AG08396 (cell line): ENCODE results near the gene GLOD4.
"Not testable (repeated sequence)": the region's sequence is repeated elsewhere in the genome, so short reads cannot be mapped to it uniquely, and the experiment has no call there.

ENCODE experiments used
- DNase-seq: peaks from one replicate; pipeline ENCODE4 v3.0.0; 2012; ENCODE audit warnings: low spot score, mixed read lengths

The GLOD4 gene

DNA sequence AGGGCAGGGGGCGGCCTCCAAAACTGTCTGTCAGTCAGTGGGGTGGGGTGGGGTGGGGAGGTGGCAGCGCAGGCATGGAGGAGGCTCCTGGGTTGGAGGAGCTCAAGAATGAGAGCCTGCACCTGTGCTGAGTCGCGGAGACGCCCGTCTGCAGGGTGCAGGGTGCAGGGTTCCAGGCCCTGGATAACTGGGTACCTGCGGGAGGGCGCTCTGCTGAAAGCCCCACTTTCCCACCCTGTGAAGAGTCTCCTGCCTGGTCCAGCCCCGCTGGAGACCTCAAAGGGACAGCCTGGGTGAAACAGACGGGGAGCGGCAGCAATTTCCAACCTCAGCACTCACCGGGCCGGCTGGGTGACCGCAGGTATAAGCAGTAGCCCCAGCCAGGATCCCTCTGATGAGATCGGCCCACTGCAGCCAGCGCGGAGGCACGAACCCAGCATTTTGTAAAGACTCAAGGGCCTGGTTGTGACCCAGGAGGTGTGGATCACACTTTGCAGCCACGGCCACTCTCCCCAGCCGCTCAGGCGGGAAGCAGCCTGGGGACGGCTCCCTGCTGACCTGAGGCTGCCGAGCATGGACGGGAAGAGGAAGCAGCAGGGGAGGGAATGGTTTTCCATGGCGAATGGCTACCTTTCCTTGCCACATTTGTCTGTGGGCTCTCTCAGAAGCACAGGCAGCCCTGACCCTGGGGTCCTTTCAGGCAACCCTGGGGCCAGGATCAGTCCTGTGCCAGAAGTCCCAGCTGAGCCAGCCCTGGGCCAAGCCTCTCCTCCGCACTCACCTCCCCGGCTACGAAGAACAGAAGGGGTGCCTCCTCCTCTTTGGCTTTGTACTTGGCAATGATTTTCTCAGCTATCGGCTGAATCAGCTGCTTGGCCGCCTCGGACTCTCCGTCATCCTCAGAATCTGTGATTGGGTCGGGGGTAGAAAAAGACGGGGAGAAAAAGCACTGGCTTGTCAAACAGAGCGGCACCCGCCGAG, 21.1 kb upstream of the GLOD4 start:
- DNase-seq: no peak

GRCh38 chr17:802481-802880, 20.4 kb upstream of the GLOD4 start:
- DNase-seq: no peak

DNA sequence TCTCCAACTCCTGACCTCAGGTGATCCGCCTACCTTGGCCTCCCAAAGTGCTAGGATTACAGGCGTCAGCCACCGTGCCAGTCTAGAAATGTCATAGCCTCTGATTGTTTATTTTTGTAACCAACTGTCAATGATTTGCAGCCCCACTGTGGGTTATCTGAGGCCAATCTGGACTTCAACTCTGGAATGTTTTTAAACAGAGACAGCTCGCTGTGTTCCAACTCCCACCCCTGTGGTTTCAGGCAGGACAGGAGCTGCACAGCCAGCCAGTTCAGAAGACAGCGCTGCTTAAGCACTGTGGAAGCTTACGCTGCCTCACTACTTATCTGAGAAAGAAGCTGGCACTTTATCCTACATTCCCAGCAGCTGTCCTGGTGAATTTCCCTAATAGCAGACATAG, 19.6 kb upstream of the GLOD4 start:
- DNase-seq: no peak

GRCh38 chr17:800446-801242, 18.6 kb upstream of the GLOD4 start:
- DNase-seq: no peak

GRCh38 chr17:799261-799660, 17.2 kb upstream of the GLOD4 start:
- DNase-seq: no peak

DNA sequence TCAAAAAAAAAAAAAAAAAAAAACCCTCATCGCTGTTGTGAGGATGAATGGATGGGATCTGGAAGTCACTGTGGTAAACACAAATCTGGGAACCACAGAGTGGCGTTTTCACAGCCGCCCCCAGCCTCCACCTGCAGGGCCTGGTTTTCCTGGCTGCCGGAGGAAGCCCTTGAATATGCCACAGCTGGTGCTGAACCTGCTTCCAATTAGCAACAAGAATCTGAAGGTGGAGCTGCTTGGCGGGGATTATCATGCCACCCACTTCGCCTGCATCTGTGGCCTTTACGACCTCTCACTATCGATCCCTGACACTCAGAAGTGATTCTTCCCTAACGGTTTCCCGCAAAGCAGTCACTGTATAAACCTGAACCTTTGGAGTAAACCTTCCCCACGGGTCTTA, 16.2 kb upstream of the GLOD4 start:
- DNase-seq: no peak

DNA sequence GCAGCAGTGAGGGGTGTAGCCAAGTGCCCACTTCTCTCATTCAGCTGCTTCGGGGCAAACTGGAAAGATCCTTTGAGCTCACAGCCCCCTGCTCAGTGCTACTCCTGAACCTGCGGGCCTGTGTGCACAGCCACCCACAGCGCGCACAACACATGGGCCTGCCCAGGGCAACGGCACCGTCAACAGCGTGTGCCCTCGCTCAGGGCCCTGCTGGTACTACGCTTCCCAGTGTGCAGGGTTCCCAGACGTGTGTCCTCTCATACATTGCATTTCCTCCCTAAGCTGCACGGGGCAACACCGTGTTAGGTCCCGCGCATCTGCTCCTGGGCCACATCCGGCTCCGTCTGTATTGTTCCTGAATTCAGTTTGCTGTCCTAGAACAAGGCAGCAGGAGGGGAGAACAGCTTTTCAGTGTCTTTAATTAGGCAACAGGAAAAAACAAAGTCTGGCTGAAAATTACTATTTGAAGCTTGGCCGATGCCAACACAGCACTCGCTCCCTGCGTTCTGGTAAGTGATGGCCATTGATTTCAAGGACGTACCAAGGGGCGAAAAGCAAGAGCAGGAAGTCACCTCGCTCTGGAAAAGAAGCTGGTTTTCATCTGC, 15.3 kb upstream of the GLOD4 start:
- DNase-seq: no peak

- no peak for DNase-seq
Observed at GRCh38 chr17:796609-797008, 14.5 kb upstream of the GLOD4 start.

DNA sequence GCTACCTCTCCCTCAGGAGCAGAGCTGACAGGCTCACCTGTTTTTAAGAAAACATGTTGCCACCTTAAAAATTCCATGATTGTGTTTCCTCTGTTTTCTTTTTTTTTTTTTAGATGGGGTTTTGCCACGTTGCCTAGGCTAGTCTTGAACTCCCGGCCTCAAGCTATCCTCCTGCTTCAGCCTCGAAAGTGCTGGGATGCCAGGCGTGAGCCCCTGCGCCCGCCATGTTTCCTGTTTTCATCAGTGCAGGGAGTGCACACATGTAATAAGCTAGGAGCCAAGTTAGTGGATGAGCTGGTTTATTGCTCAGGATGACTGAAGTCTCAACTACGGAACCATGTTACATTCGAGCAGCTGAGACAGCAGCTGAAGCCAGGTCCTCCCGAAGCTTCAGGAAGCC, 13.6 kb upstream of the GLOD4 start:
- no peak for DNase-seq

- DNase-seq: no peak
Observed at GRCh38 chr17:795276-795675, 13.2 kb upstream of the GLOD4 start.

- DNase-seq: peak; percentile 88
Observed at GRCh38 chr17:794876-795275, 12.8 kb upstream of the GLOD4 start.

DNA sequence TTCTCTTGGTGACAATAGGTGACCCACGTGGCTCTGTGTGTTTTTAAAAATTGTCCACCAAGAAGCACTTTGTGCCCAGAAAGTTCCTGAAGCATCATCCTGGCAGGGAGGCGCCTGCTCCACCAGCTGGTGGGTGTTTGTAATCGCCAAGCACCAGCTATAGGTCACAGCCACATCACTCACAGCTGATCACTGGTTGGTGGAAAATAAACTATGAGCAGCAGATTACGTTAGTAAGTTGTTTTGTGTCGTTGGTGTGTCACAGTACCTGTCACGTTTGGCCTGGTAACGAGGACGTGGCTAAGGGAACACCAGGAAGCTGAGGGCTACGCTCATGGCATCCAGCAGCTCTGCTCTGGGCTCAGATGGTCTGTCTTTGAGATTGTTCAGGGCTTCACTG, 10.2 kb upstream of the GLOD4 start:
- no peak for DNase-seq

GRCh38 chr17:791829-792228, 9.7 kb upstream of the GLOD4 start:
- DNase-seq: no peak

- DNase-seq: peak; percentile 6
Observed at GRCh38 chr17:790874-791247, 8.8 kb upstream of the GLOD4 start.

DNA sequence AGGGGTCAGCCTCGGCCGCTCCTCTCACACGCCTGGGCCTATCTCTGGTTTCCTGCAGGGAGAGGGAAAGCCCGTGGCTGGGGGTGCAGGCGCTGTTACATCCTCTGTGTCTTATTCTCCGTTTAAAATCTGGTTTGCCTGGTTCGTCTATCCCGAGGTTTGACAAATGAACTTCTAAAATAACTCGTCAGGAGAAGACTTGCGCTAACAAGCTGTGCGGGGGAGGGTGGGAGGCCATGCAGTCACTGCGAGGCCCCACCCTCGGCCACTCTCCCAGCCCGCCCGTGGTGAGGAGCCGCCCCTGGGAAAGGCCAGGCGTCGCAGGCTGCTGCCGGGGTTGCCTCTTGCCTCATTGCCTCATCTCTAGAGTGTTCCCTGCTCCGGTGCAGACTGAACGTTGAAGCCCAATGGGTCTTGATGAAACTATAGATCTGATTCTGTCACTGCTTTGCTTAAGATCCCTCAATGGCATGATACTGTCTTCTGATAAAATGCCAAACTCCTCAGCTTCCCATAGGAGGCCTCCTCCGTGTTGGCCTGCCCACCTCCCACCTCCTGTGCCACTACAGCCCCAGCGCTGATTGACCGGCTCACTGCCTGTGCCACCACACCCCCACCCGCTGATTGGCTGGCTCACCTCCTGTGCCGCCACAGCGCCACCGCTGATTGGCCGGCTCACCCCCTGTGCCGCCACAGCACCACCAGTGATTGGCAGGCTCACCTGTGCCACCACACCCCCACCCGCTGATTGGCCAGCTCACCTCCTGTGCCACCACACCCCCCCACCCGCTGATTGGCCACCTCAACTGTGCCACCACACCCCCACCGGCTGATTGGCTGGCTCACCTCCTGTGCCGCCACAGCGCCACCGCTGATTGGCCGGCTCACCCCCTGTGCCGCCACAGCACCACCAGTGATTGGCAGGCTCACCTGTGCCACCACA, 8.1 kb upstream of the GLOD4 start:
- peak; percentile 10 for DNase-seq

DNA sequence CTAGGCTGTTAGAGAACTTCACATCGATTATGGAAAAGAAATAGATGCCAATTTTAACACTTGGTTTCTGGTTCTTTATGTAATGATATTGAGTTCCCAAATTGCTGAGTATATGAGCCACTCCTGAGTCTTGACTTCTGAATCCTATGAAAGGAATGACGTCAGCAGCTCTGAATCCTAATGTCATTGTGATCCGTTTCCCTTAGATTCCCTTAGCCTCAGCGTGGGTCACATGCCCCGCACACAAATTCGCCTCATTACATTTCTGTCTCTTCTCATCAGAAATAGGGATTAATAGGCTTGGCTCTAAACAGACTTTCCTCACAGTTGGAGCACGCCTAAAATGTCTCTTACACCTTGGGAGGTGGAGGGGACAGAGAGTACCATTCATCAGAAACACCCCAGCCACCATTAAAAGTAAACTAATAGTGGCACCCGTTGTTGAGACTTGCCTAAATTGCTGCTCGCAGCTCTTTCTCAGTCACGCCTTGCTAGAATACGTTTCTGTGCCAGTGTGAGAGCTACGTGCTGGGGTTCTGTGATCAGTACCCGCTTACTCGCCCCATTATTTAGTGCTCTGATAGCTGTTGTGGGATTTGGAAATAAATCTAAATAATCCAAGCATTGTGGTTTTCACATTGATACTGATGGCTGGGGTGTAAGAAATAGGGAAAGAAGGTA, 7.2 kb upstream of the GLOD4 start:
- no peak for DNase-seq

- DNase-seq: no peak
Observed at GRCh38 chr17:788551-788950, 6.5 kb upstream of the GLOD4 start.

- DNase-seq: no peak
Observed at GRCh38 chr17:787641-788221, 5.7 kb upstream of the GLOD4 start.

DNA sequence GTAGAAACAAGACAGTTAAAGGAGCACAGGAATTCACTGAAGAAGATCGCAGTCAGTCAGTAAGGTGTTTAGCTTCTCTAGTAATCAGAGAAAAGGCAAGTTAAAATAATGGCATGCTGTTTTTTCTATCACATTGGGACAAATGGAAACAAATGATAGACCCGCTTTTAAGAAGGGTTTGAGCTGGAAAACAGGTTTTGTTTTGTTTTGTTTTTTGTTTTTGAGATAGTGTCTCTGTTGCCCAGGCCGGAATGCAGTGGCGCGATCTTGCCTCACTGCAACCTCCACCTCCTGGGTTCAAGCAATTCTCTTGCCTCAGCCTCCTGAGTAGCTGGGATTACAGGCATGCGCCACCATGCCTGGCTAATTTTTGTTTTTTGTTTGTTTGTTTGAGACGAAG, 3.8 kb upstream of the GLOD4 start:
- not testable (repeated sequence) for DNase-seq

DNA sequence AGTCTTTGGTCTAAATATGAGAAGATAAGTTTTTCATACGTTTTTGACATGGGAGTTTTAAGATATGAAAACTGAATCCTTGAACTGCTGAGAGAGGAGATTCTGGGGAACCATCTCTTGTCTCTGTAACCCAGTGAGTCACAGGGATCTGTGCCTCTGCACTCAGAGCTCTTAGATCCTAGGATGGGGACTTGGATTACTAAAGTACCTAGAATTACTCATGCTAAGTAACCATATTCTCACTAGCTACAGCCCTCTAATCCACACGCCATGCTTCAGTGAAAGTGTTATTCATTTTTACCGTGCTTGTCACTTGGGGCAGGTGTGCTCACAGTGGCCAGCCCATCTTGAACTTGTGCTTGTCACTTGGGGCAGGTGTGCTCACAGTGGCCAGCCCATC, 2.1 kb upstream of the GLOD4 start:
- peak; percentile 22 for DNase-seq

DNA sequence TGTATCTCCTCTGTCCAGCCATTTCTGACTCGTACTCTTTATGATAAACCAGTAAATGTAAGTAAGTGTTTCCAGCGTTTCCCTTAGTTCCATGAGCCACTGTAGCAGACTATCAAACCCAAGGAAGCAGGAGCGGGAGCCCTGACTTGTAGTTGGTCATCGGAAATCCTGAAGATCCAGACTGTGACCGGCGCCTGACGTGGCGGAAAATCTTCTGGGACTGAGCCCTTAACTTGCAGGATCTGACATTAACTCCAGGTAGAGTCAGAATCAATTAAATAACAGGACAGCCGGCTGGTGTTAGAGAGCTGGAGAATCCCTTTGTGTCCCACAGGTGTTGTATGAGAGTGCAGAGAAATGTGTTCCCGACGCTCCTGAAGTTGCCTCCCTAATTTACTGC, 4.0 kb downstream of the GLOD4 start:
- no peak for DNase-seq
